BE2C (cell line): ENCODE results near the gene TDRD12.
"Not testable (repeated sequence)": the region's sequence is repeated elsewhere in the genome, so short reads cannot be mapped to it uniquely, and the experiment has no call there.

ENCODE experiments used
- DNase-seq: peaks from one replicate; pipeline ENCODE4 v3.0.0-alpha.2; 2020
- H3K27me3 ChIP-seq: fragments of 250-450 bp; sonication (Bioruptor Pico); 2 replicates; pipeline ENCODE4 v1.5.1; 2020; ENCODE audit warnings: mild to moderate bottlenecking
- H3K36me3 ChIP-seq: fragments of 250-450 bp; sonication (Bioruptor Pico); 2 replicates; pipeline ENCODE4 v1.5.1; 2020; ENCODE audit warnings: mild to moderate bottlenecking
- H3K4me1 ChIP-seq: fragments of 250-450 bp; sonication (Bioruptor Pico); 2 replicates; pipeline ENCODE4 v1.5.1; 2020
- H3K4me3 ChIP-seq: 2 replicates; pipeline ENCODE4 v1.5.1; 2011; ENCODE audit warnings: low read depth, low read length
- H3K9me3 ChIP-seq: fragments of 250-450 bp; sonication (Bioruptor Pico); 2 replicates; pipeline ENCODE4 v1.5.1; 2020
- CTCF ChIP-seq: IDR thresholded peaks from 2 replicates; pipeline ENCODE4 v1.5.1; 2012; ENCODE audit warnings: mild to moderate bottlenecking, low read depth, low read length

Gene TDRD12

GRCh38 chr19:32691952-32692726 lies 27.4 kb upstream of the TDRD12 start:
- Histone ChIP-seq H3K9me3 (peaks cover 5% of the 10 kb centered on the region), H3K4me1 (0 out of 2 replicates have a peak, but pooled peaks cover 3% of the 10 kb centered on the region), H3K36me3 (peaks cover 4% of the 10 kb centered on the region; the same call in 1 of the 2 replicates), H3K4me3 (peak overlapping the region; percentile 61), H3K27me3 (no peaks in the 10 kb centered on the region)
- DNase-seq: no peak
- TF ChIP-seq CTCF: no peak

GRCh38 chr19:32692727-32693061 lies 26.9 kb upstream of the TDRD12 start:
- DNase-seq: no peak
- TF ChIP-seq CTCF: no peak
- Histone ChIP-seq H3K4me3 (peak overlapping the region; percentile 61), H3K4me1 (0 out of 2 replicates have a peak, but pooled peaks cover 3% of the 10 kb centered on the region), H3K36me3 (peaks cover 4% of the 10 kb centered on the region; the same call in 1 of the 2 replicates), H3K9me3 (peaks cover 5% of the 10 kb centered on the region), H3K27me3 (no peaks in the 10 kb centered on the region)

GRCh38 chr19:32693151-32694108 lies 26.1 kb upstream of the TDRD12 start:
- H3K9me3 ChIP-seq, H3K36me3 ChIP-seq, H3K4me1 ChIP-seq, DNase-seq, H3K27me3 ChIP-seq: not testable (repeated sequence)
- peak overlapping the region; percentile 61; the same call in 1 of the 2 replicates for H3K4me3 ChIP-seq

GRCh38 chr19:32694316-32694715 lies 25.3 kb upstream of the TDRD12 start:
- not testable (repeated sequence) for H3K4me1 ChIP-seq, H3K27me3 ChIP-seq, H3K36me3 ChIP-seq, H3K9me3 ChIP-seq, DNase-seq, H3K4me3 ChIP-seq

GRCh38 chr19:32694851-32695250 lies 24.7 kb upstream of the TDRD12 start:
- H3K27me3 ChIP-seq, DNase-seq, H3K9me3 ChIP-seq, H3K4me1 ChIP-seq, H3K4me3 ChIP-seq: not testable (repeated sequence)
- H3K36me3 ChIP-seq: peaks cover 12% of the 10 kb centered on the region

GRCh38 chr19:32695506-32695905 lies 24.1 kb upstream of the TDRD12 start:
- not testable (repeated sequence) for DNase-seq, H3K4me1 ChIP-seq, H3K9me3 ChIP-seq, H3K4me3 ChIP-seq, H3K27me3 ChIP-seq
- peaks cover 18% of the 10 kb centered on the region for H3K36me3 ChIP-seq

GRCh38 chr19:32696771-32697170 lies 22.8 kb upstream of the TDRD12 start:
- not testable (repeated sequence) for H3K4me1 ChIP-seq, DNase-seq, H3K4me3 ChIP-seq, H3K9me3 ChIP-seq, H3K27me3 ChIP-seq
- peaks cover 18% of the 10 kb centered on the region for H3K36me3 ChIP-seq

- H3K4me3 ChIP-seq, H3K4me1 ChIP-seq, DNase-seq, H3K9me3 ChIP-seq, H3K27me3 ChIP-seq: not testable (repeated sequence)
- peaks cover 23% of the 10 kb centered on the region for H3K36me3 ChIP-seq
These were observed 19.4 kb upstream of the TDRD12 start for GRCh38 chr19:32700129-32700528.

GRCh38 chr19:32702010-32702409 lies 17.6 kb upstream of the TDRD12 start:
- H3K9me3 ChIP-seq: peaks cover 9% of the 10 kb centered on the region; the same call in 1 of the 2 replicates
- DNase-seq: no peak
- no peaks in the 10 kb centered on the region for H3K4me1 ChIP-seq
- no peaks in the 10 kb centered on the region for H3K27me3 ChIP-seq
- H3K36me3 ChIP-seq: peaks cover 27% of the 10 kb centered on the region
- no peak overlapping the region for H3K4me3 ChIP-seq
- TF ChIP-seq CTCF: no peak

GRCh38 chr19:32704006-32704405 lies 15.6 kb upstream of the TDRD12 start:
- H3K36me3 ChIP-seq: peaks cover 24% of the 10 kb centered on the region
- not testable (repeated sequence) for H3K9me3 ChIP-seq, H3K4me3 ChIP-seq, H3K4me1 ChIP-seq, DNase-seq, H3K27me3 ChIP-seq
